Muscle of arm (tissue), 12 donors: ENCODE measurements around the gene PPM1A. TPM values are rescaled to one million over a fixed set of nuclear protein-coding genes. Genes with fewer than 3 reads are reported as not detected.

Experiments
- DNase-seq: peaks from one replicate; pipeline ENCODE4 v3.0.0-alpha.2; 2013
- polyA plus RNA-seq, 12 donors: library from polyadenylated mRNA; unstranded; fragments of 120-200 nt; gene quantifications; one replicate each; pipeline ENCODE4 v1.2.1, GENCODE V29; 2013; ENCODE audit not compliant: insufficient read length in 12 of 12

The PPM1A gene
- polyA plus RNA-seq, 12 donors, result 50.3 to 89.7 (median 72.6) TPM; not detected in 1

GRCh38 chr14:60221457-60221856, 27.6 kb upstream of the PPM1A start:
- DNase-seq, result no peak

- DNase-seq, result peak; percentile 35
Observed at GRCh38 chr14:60222820-60223219, 26.2 kb upstream of the PPM1A start.

- DNase-seq, result no peak
Observed at GRCh38 chr14:60225265-60225664, 23.8 kb upstream of the PPM1A start.

- no peak for DNase-seq
Observed at GRCh38 chr14:60226298-60226697, 22.7 kb upstream of the PPM1A start.

- DNase-seq, result no peak
Observed at GRCh38 chr14:60227291-60227690, 21.7 kb upstream of the PPM1A start.

DNA sequence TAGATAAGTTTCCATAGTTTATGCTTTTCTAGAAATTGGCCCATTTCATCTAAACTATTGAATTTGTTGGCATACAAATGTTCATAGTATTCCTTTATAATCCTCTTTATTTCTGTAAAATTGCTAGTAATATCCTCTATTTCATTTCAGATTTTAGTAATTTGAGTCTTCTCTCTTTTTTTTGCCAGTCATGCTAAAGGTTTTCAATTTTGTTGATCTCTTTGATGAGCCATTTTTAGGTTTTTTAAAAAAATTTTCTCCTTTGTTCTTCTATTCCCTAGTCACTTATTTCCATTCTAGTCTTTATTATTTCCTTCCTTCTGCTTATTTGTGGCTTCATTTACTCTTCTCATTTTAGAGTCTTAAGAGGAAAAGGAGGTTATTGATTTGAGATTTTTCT, 19.4 kb upstream of the PPM1A start:
- no peak for DNase-seq

GRCh38 chr14:60232185-60232584, 16.8 kb upstream of the PPM1A start:
- DNase-seq, result no peak

DNA sequence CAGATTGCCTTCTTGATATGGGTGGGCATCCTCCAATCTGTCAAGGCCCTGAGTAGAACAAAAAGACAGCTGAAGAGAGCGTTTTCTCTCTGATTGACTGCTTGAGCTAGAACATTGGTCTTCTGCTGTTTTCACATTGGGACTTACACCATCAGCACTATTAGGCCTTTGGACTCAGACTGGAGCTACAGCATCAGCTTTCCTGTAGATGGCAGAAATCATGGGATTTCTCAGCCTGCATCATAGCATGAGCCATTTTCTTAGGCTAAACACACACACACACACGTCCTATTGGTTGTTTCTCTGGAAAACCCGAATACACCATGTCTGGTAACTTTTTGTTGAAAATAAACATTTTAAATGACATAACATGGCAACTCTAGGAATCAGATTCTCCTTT, 15.8 kb upstream of the PPM1A start:
- DNase-seq, result no peak

GRCh38 chr14:60233891-60234290, 15.1 kb upstream of the PPM1A start:
- no peak for DNase-seq

- DNase-seq, result no peak
Observed at GRCh38 chr14:60235440-60235839, 13.6 kb upstream of the PPM1A start.

DNA sequence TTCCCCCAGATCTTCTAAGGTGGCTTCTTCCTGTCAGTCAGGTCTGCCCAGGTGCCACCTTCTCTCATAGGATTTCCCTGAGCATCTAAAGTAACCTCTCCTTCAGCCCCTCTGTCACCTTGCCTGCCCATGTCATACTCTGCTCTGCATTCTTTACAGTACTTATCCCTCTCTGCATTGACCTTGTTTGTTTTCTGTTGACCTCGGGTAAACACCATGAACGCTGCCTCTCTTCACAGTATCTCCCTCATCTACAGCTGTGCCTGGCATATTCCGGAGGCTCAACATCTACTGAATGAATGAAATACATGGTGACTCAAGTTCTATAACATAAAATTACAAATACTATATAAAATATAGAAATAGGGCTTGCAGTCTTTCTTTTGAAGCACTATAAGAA, 10.1 kb upstream of the PPM1A start:
- no peak for DNase-seq

DNA sequence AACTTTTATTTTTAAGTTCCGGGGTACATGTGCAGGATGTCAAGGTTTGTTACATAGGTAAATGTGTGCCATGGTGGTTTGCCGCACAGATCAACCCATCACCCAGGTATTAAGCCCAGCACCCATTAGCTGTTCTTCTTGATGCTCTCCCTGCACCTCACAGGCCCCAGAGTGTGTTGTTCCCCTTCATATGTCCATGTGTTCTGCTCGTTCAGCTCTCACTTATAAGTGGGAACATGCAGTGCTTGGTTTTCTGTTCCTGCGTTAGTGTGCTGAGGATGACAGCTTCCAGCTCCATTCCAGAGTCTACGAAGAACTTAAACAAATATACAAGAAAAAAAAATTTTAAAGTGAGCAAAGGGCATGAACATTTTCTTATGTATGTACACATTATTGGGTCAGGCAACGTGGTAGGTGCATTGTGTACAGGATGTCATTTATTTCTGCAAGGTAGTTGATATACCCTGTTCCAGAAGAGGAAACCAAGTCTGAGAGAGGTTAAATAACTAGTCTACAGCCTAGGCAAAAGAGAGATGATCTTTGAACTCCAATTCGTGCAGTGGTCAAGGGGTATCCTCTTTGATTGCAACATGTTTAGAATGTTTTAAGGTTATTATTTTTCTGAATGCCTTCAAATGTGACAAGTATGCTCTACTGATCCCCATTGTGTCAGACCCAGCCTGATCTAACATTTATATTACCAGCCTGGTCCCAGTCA, 8.7 kb upstream of the PPM1A start:
- DNase-seq, result no peak

DNA sequence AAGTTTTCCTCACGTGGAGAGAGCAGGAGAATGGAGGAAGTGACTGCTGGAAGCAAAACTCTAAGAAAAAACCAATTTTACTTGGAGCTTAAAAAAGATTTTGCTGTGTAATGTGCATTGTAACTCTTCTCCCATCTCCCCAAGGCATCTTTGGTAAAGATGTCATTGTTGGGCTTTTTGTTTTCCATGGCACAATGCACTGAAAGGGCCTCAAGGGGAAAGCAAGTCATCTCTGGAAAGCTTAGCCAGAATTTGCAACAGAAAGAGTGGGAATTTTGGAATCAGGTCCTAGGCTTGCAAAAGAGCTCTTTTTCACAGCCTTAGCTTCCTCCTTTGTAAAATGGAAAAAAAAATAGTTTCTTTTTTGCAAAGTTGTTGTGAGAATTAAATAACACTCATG, 7.9 kb upstream of the PPM1A start:
- DNase-seq, result peak; percentile 24

DNA sequence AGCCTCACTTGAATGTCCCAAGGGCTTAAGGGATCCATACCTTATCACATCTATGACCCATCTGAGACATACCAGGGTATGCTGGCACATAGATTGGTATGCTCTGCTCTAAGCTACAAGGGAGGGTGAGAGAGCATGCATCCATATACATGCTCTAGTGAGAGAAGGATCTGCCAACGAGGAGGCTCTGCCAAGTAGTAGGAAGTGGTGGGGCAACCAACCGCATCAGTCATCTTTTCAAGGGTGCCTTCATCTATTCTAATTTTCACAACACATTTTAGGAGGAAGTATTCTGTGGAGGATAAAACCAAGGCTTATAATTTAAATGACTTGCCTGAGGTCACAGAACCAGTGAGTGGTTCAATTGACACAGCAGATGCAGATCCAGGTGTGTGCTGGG, 6.6 kb upstream of the PPM1A start:
- no peak for DNase-seq

DNA sequence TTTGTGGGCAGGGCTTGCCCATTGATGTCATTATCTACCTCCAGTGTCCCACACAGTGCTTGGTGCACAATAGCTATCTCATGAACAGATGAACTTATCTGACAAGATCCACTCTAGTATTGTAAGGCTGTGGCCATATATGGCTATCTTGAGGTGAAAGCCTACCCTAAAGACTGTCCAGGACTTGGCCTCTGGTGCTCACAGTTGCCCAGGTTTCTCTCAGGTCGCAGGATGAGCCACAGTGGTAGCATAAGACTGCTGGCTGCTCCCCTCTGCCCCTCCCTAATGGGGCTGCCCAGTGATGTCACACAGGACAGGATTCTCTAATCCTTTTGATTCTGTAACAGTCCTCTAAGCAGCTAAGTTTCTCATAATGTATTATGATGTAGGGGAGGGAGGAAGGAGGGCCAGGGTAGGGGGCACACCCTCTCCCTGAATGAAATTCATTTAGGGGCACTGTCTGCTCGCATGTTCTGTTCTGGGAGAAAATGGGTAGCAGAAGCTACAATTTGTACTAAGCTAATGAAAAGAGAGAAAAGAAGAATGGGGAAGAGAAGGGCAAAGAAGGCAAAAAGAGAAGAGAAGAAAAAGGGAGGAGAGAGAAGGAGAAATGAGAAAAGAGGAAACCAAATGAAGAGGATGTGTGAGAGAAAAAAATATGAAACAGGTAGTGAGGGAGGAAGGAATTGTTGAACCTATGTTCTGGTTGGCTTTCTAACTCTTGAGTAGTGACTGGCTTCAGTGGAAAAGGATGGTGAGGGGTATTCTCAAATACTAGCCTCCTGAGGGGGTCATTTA, 3.4 kb upstream of the PPM1A start:
- DNase-seq, result no peak

DNA sequence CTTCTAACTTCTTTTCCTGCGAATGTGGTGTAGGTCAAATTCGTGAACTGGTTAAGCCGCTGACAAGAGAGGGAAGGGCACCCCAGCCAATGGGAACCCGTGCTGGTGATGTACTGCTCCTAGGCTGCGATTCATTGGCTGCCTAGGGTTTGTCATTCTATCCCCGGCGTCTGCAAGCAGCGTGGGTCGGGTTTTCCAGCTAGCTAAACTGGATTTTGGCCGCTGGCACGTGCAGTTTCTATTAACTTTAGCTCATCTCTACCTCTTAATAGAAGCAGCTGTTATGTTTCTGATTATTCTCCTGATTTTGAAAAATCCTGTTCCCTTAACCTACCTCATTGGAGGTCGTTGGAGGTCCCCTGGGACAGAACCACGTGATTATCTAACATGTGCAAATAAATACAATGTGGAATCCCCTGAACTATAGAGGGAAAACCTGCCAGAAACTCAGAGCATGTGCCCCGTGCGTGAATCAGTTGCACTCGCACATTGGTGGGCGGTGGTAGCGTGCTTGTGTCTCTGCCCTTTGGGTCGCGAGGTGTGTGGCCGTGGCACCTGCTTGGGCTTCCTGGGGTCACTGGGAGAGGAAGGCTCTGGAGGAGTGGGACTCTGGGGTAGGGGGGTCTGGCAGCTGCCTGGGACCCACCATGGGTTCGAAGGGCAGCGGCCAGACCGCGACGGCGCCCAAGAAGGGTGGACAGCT, 876 bp upstream of the PPM1A start:
- peak; percentile 94 for DNase-seq

DNA sequence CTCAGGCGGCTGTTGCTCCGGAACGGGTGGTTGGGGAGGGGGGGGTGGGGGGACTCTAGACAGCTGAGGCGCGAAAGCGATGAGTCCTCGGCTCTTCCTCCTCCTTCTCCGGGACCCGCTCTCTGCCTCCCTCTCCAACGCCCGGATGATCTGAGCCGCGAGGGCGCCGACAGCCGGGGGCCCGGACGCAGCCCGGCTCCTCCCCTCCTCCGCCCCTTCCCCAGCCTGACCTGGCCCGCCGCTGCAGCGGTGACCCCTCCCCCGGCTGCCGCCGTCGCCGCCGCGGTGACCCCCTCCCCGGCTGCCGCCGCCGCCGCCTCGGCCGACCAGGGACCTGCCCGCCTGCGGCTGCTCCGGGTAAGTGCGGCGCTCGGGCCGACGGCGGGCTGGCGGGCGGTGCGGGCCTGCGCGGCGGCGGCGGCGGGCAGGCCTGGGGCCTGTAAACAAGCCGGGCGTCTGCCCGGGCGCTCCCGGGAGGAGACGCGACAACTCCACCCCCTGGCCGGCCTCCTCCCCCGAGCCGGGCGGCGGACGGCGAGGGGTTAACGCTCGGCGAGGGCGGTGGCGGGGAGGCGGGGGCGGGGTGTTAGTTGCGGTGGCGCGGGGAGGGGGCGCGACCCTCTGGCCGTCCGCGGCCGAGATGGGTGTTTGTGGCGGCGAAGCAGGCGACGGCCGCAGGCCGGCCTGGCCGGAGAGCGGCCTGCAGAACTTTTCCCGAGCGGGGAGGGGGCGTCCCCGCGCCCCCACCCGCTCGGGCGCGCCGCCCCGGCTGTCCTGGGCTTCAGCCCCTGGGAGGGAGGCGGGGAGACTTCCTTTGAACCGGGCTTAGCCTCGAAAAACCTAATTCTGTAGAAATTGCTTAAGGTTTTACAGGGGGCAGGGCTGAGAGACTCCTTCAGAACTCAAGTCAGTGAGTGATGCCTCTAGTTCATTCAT, 568 bp downstream of the PPM1A start:
- peak; percentile 69 for DNase-seq

- DNase-seq, result no peak
Observed at GRCh38 chr14:60250257-60251035, 1.4 kb downstream of the PPM1A start.

DNA sequence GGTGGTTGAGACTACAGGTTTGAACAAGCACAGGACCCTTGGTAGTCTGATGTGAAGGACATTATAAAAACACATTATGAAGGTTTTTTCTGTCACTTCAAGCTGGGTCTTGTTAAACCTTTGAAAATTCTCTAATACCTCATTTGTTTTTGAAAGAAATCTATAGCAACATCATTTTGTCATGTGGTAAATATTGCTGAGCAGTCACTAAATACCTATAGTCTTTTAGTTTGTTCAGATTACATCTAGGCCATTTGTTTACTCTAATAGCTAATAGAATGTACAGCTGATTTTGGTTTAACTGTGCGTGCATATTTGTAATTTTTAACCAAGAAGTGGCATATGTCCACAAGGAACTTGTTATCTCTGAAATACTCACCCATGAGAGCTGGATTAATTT, 2.9 kb downstream of the PPM1A start:
- DNase-seq, result no peak

DNA sequence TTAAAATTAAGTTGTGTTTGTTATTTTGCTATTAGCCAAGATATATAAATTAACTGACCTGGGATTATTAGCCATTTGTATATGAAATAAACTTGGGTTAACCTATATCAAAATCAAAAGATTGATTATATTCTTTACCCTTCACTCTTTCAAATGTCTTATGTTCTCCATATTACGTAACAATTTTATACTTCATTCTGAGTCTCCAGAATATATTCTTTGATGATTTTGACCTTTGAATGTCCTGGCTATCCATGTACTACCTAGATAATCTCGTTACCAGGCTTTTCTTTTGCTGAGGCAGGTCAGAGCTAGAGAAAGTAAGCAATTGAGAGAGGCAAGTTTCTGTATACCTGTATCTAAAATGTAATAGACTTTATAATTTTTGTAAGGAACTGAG, 3.6 kb downstream of the PPM1A start:
- no peak for DNase-seq

GRCh38 chr14:60253649-60254048, 4.6 kb downstream of the PPM1A start:
- DNase-seq, result no peak
